Transverse colon (tissue), 3 donors: ENCODE results near the gene JADE3.

ENCODE experiments used
- CTCF ChIP-seq, 5 experiments: fragments of 200-600 bp in 3 of 5; fragments of 450-650 bp in 2 of 5; sonication (generic) in 3 of 5; IDR thresholded peaks; 1 replicate in 2 of 5; 2 replicates in 3 of 5; pipeline ENCODE4 v1.5.1; 2016 to 2017; ENCODE audit warnings: antibody characterized with exemption in 5 of 5, inconsistent platforms in 3 of 5, mild to moderate bottlenecking in 2 of 5, moderate library complexity in 1 of 5
- POLR2A ChIP-seq: fragments of 450-650 bp; IDR thresholded peaks from one replicate; pipeline ENCODE4 v1.6.1; 2016; ENCODE audit warnings: antibody characterized with exemption, mild to moderate bottlenecking, moderate library complexity

GRCh38 chrX:46935295-46935694, 23.1 kb downstream of the JADE3 start:
- TF ChIP-seq POLR2A, result no peak
- no peak for TF ChIP-seq CTCF (IDR thresholded peaks at IDR 0.05)
